ENCODE measurements around the gene IMMP2L. TPM values are rescaled to one million over a fixed set of nuclear protein-coding genes. Genes with fewer than 3 reads are reported as not detected.

IMMP2L gene
- total RNA-seq, 2 donors from 2014 or later = 13.1 to 22.7 TPM

DNA sequence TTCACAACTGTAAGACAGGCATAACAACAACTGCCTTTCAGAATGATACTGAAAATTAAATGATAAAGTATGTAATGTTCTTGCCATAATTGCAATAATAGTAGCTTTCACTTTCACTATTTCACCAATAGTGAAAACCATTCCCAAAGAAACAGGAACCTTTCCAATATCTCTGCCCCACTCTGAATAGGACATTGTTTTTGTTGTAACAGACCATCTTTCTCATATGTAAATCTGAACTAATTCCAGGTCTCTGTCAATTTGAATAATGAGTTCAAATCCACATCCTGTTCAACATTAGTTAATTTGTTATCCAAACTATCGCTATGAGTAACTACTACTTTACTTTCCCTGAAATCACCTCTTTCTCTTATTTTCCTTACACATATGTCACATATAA lies 323.4 kb downstream of the IMMP2L start:
- H3K27me3 ChIP-seq (replicated peaks; ENCODE audit: insufficient read depth) = no peaks in the 10 kb centered on the region
- no peak overlapping the region for H3K27ac ChIP-seq
- ATAC-seq (ENCODE audit: insufficient number of reproducible peaks, low FRiP score, low read depth) (no peak), DNase-seq (ENCODE audit: low spot score) (no peak)
- H3K9me3 ChIP-seq = no peaks in the 10 kb centered on the region
- H3K36me3 ChIP-seq = no peaks in the 10 kb centered on the region
- TF ChIP-seq, protein P1, sequence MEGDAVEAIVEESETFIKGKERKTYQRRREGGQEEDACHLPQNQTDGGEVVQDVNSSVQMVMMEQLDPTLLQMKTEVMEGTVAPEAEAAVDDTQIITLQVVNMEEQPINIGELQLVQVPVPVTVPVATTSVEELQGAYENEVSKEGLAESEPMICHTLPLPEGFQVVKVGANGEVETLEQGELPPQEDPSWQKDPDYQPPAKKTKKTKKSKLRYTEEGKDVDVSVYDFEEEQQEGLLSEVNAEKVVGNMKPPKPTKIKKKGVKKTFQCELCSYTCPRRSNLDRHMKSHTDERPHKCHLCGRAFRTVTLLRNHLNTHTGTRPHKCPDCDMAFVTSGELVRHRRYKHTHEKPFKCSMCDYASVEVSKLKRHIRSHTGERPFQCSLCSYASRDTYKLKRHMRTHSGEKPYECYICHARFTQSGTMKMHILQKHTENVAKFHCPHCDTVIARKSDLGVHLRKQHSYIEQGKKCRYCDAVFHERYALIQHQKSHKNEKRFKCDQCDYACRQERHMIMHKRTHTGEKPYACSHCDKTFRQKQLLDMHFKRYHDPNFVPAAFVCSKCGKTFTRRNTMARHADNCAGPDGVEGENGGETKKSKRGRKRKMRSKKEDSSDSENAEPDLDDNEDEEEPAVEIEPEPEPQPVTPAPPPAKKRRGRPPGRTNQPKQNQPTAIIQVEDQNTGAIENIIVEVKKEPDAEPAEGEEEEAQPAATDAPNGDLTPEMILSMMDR (IDR thresholded peaks at IDR 0.05) = no peak
- H3K4me3 ChIP-seq = peak overlapping the region; percentile 52
- peaks cover 9 to 11% of the 10 kb centered on the region in 2 donors for H3K4me1 ChIP-seq (ENCODE audit: control insufficient read depth in 1 of 2, low read depth in 2 of 2)

DNA sequence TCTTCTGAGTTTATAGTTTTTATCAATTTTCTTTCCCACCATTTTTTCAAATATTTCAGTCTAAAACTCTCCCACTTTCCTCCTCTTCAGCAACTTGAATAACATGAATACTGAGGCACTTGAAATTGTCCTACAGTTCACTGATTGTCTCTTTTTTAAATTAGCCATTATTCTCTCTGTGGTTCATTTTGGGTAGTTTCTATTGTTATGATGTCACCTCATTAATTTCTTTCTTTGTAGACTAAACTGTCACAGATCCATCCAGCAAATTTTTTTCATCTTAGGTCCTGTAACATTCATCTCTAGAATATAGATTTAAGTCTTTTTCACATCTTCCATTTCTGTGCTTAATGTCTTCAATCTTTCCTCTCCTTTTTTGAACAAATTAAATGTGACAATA lies 326.6 kb downstream of the IMMP2L start:
- no peak for DNase-seq (ENCODE audit: low spot score)
- no peak overlapping the region for H3K4me3 ChIP-seq
- H3K27ac ChIP-seq = no peak overlapping the region
- TF ChIP-seq, protein P1 (IDR thresholded peaks at IDR 0.05) = no peak
- peaks cover 9 to 11% of the 10 kb centered on the region in 2 donors for H3K4me1 ChIP-seq (ENCODE audit: control insufficient read depth in 1 of 2, low read depth in 2 of 2)
- ATAC-seq (ENCODE audit: insufficient number of reproducible peaks, low FRiP score, low read depth) = no peak
- no peaks in the 10 kb centered on the region for H3K27me3 ChIP-seq (replicated peaks; ENCODE audit: insufficient read depth)
- no peaks in the 10 kb centered on the region for H3K9me3 ChIP-seq
- no peaks in the 10 kb centered on the region for H3K36me3 ChIP-seq

DNA sequence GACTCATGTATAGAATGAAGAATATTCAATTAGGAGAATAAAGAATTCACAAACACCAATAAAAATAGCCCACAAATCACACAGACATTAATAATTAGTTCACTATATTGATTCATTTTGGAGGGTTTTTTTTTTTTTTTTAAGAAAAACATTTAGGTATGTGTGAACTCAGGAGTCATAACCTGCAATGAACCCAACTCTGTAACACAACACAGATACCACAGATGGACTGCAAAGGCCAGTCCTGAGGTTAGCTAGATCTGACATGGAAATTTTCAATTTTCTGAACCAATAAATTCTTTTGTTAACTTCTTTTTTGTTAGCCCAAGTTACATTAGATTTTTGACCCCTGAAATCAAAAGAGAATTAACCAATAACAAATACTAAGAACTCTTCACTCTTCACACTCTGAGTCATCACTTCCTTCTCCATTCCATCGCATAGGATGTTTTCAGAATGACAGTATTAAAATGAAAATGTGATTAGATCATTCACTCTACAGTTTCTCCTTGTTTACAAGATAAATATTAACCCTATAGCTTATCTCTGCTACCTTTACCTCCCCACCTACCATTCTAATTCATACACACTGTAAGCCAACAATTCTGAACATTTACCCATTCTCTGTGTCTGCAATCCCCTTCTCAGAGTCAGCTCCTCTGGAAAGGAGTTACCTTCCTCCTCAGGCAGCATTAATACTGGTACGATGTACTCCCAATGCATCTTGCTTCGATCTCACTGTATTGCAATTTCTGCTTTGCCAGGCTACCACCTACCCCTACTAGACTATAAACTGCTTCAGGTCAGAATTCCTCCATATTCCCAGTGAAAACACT lies 329.8 kb downstream of the IMMP2L start:
- H3K27ac ChIP-seq = no peak overlapping the region
- H3K4me1 ChIP-seq (ENCODE audit: control insufficient read depth in 1 of 2, low read depth in 2 of 2) = no peaks in the 10 kb centered on the region
- H3K9me3 ChIP-seq = no peaks in the 10 kb centered on the region
- ATAC-seq (ENCODE audit: insufficient number of reproducible peaks, low FRiP score, low read depth) = no peak
- no peak overlapping the region for H3K4me3 ChIP-seq
- H3K36me3 ChIP-seq = no peaks in the 10 kb centered on the region
- no peaks in the 10 kb centered on the region for H3K27me3 ChIP-seq (replicated peaks; ENCODE audit: insufficient read depth)
- TF ChIP-seq, protein P1 (IDR thresholded peaks at IDR 0.05) = no peak
- DNase-seq (ENCODE audit: low spot score) = no peak

DNA sequence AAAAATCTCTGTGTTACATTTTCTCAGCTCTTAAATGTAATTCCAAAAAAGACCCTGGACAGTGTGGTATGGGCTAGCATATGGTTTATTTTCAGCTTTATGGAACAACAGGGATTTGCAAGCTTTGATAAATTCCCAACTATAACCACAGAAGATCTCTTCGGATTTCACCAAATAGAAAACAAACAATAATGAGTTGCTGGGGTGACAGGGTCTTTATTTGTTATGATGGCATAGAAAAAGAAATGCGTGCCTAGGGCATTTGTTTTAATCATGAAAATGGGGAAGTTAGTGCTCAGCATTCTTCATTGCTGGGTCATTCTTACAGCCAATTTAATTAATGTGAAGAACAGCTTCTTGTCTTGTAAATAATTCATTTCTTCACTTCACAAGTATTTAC lies 332.4 kb downstream of the IMMP2L start:
- Histone ChIP-seq H3K4me3 (no peak overlapping the region), H3K36me3 (no peaks in the 10 kb centered on the region), H3K4me1 (ENCODE audit: control insufficient read depth in 1 of 2, low read depth in 2 of 2) (no peaks in the 10 kb centered on the region), H3K27ac (no peak overlapping the region), H3K9me3 (no peaks in the 10 kb centered on the region), H3K27me3 (replicated peaks; ENCODE audit: insufficient read depth) (no peaks in the 10 kb centered on the region)
- DNase-seq (ENCODE audit: low spot score) = no peak
- TF ChIP-seq, protein P1 (IDR thresholded peaks at IDR 0.05) = no peak
- no peak for ATAC-seq (ENCODE audit: insufficient number of reproducible peaks, low FRiP score, low read depth)

DNA sequence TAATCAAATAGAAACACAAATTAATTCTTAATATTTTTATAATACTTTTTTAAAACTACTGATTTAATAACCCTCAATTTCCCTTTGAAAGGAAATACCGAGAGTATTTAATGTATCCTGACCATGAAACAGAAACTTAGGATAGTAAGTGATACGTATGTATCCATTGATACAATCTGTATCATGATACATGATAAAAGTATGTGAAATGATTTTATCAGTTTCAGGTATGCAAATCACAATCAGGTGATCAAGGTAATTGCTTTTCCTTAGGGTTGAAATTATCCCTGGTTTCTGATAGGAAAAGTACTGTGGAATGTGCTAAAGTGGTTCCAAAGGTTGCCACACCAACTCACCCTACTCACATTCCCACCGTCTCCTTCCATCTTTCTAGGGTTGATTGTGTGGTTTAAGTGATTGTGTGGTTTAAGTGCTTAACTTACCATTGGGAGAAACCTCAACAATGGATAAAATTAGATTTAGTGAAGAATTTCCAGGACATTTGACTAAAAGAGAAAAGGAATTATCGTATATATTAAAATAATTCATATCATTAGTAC lies 333.0 kb downstream of the IMMP2L start:
- DNase-seq (ENCODE audit: low spot score) (no peak), ATAC-seq (ENCODE audit: insufficient number of reproducible peaks, low FRiP score, low read depth) (no peak)
- Histone ChIP-seq H3K27ac (no peak overlapping the region), H3K27me3 (replicated peaks; ENCODE audit: insufficient read depth) (no peaks in the 10 kb centered on the region), H3K9me3 (no peaks in the 10 kb centered on the region), H3K36me3 (no peaks in the 10 kb centered on the region), H3K4me1 (ENCODE audit: control insufficient read depth in 1 of 2, low read depth in 2 of 2) (no peaks in the 10 kb centered on the region), H3K4me3 (no peak overlapping the region)
- TF ChIP-seq, protein P1 (IDR thresholded peaks at IDR 0.05) = no peak

Data from thoracic aorta (tissue), 2 donors.